ENCODE measurements around the gene SCN9A. TPM values are rescaled to one million over a fixed set of nuclear protein-coding genes. Genes with fewer than 3 reads are reported as not detected.

Gene SCN9A
- total and polyA plus RNA-seq, 8 donors, result 11.8 to 18.4 (median 13.0) TPM

DNA sequence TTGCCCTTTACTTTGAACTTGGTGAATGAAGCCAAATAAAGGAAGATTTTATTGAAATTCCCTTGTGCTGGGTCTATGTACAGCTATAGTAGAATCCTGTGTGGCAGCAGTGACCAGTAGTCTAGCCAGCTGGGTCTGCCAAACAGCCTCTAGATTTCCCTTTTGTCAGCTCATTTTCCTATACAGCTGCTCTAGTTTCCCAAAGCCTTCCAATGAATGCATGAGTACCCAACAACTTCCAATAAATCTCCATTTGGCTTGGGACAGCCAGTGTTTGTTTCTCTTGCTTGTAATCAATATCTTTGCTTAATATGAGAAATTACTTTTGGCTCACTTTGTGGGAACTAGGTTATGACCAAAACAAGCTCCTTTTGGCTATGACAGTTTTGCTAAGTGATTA lies 43.6 kb downstream of the SCN9A start:
- DNase-seq (peak in 2 of 4 donors; percentile 40 to 45), ATAC-seq (no peak)
- intact Hi-C loops (cut with DNase I), result no loop called here
- Histone ChIP-seq H3K9me3 (no peaks in the 10 kb centered on the region), H3K36me3 (no peaks in the 10 kb centered on the region), H3K27me3 (no peaks in the 10 kb centered on the region), H3K4me3 (no peak overlapping the region), H3K27ac (no peak overlapping the region), H3K4me1 (peaks cover 0 to 7% of the 10 kb centered on the region in 2 donors)
- no peak for TF ChIP-seq CTCF (IDR thresholded peaks at IDR 0.05)

DNA sequence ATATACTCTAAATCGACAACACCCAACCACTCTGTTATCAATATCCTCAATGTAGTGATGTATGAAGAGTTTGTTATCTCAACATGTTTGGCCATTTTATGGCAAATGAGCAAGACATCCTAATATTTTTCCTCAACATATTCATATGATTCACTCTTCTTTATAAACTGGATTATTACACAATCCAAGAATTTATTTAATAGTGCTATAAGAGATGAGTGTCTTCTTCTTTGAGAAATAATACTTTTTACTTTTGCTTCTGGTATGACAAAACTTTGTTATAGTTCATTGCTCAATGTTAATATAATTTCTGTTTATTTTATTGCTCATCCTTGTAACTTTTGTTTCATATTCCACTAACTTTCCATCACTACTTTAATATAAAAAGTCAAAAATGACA lies 44.3 kb downstream of the SCN9A start:
- H3K27ac ChIP-seq, result no peak overlapping the region
- peaks cover 0 to 7% of the 10 kb centered on the region in 2 donors for H3K4me1 ChIP-seq
- DNase-seq, result no peak
- no peaks in the 10 kb centered on the region for H3K27me3 ChIP-seq
- H3K9me3 ChIP-seq, result no peaks in the 10 kb centered on the region
- no peak for TF ChIP-seq CTCF (IDR thresholded peaks at IDR 0.05)
- intact Hi-C loops (cut with DNase I), result no loop called here
- H3K36me3 ChIP-seq, result no peaks in the 10 kb centered on the region
- no peak overlapping the region for H3K4me3 ChIP-seq
- ATAC-seq, result no peak

GRCh38 chr2:166329465-166329864 lies 46.3 kb downstream of the SCN9A start:
- H3K27me3 ChIP-seq, result no peaks in the 10 kb centered on the region
- no peak overlapping the region for H3K4me3 ChIP-seq
- H3K27ac ChIP-seq, result no peak overlapping the region
- intact Hi-C loops (cut with DNase I), result no loop called here
- ATAC-seq (no peak), DNase-seq (no peak)
- H3K36me3 ChIP-seq, result no peaks in the 10 kb centered on the region
- H3K4me1 ChIP-seq, result no peaks in the 10 kb centered on the region
- no peak for TF ChIP-seq CTCF (IDR thresholded peaks at IDR 0.05)
- no peaks in the 10 kb centered on the region for H3K9me3 ChIP-seq

DNA sequence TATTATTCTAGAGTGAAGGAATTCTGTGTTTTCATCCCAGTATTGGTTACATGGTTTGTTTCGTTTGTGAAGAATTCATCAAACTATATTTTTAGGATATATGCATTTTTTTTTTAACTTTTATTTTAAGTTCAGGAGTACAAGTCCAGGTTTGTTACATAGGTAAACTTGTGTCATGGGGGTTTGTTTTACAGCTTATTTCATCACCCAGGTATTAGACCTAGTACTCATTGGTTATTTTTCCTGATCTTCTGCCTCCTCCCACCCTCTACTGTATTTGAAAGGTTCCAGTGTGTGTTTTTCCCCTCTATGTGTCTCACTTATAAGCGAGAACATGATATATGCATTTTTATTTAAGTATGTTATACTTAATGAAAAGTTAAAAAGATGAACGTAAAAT lies 47.6 kb downstream of the SCN9A start:
- ATAC-seq (no peak), DNase-seq (no peak)
- H3K4me3 ChIP-seq, result no peak overlapping the region
- no peaks in the 10 kb centered on the region for H3K4me1 ChIP-seq
- intact Hi-C loops (cut with DNase I), result no loop called here
- no peak for TF ChIP-seq CTCF (IDR thresholded peaks at IDR 0.05)
- no peaks in the 10 kb centered on the region for H3K36me3 ChIP-seq
- no peaks in the 10 kb centered on the region for H3K27me3 ChIP-seq
- no peak overlapping the region for H3K27ac ChIP-seq
- no peaks in the 10 kb centered on the region for H3K9me3 ChIP-seq

GRCh38 chr2:166321076-166321475 lies 54.7 kb downstream of the SCN9A start:
- no peak for ATAC-seq
- DNase-seq, result no peak
- no peaks in the 10 kb centered on the region for H3K4me1 ChIP-seq
- H3K4me3 ChIP-seq, result no peak overlapping the region
- no peaks in the 10 kb centered on the region for H3K36me3 ChIP-seq
- no peaks in the 10 kb centered on the region for H3K9me3 ChIP-seq
- H3K27ac ChIP-seq, result no peak overlapping the region
- TF ChIP-seq CTCF (IDR thresholded peaks at IDR 0.05), result no peak
- intact Hi-C loops (cut with DNase I), result no loop called here
- H3K27me3 ChIP-seq, result no peaks in the 10 kb centered on the region
